NCI-H748 treated with DMSO at 0.1 percent for 48 hours (cell line): ENCODE data around the gene LYSMD3.
A peak's percentile ranks its signal among the peaks of the same experiment; 100 is the strongest.

ENCODE experiments used
- DNase-seq: peaks from one replicate; lab custom pipeline; 2025; lab: John Stamatoyannopoulos, UW

Gene LYSMD3

DNA sequence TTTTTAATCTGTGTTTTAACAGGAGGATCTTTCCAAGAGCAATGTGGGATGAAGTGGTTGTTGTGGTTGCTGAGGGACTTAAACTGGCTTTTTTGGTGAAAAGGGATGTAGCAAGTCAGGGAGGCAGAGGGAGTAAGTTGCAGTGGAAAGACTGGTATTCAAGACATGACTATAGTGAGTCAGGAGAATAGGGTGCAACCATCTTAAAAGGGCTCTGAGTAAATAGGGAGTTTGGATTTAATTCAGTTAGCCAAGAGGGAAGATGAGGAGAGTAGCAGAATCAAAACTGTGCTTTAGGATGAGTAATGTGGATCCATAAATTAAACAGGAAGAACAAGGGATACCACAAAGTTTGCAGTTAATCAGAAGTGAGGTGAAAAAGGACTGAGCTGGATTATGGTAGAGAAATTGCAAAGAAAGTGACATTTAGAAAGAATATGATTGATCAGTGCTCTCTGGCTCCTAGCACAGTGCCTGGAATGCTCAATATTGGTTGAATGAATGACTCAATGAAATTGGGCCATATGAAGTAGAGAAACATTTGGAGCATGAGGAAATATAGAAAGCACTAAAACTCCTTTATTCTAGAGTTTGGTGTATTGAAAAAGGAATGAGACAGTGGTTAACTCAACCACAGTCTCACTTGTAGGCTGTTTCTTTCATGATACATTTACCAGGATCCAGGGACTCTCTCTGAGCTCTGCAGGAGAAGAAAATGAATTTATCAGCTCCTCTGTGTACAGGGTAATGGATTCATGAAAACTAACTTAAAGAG lies 49.6 kb downstream of the LYSMD3 start:
- no peak for DNase-seq

- no peak for DNase-seq
Observed at GRCh38 chr5:90477621-90478215, 51.7 kb downstream of the LYSMD3 start.

GRCh38 chr5:90477073-90477472 lies 52.3 kb downstream of the LYSMD3 start:
- no peak for DNase-seq

DNA sequence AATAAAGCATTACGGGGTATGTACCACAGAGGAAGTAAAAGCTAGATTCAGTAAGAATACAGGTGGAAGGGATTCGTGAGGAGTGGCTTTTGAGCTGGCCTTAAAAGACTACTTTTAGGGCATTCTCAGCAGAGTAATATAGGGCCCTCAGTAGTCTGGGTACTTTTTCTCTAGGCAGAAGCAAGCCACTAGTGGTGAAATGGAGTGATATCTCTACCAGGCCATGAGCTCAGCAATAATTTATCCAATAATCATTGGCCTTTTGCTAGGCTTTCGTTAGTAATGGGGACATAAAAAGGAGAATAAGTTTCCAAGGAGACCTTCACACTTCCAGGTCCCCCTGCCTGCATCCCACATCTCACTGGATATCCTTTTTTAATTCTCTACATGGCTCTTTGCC lies 53.0 kb downstream of the LYSMD3 start:
- no peak for DNase-seq

DNA sequence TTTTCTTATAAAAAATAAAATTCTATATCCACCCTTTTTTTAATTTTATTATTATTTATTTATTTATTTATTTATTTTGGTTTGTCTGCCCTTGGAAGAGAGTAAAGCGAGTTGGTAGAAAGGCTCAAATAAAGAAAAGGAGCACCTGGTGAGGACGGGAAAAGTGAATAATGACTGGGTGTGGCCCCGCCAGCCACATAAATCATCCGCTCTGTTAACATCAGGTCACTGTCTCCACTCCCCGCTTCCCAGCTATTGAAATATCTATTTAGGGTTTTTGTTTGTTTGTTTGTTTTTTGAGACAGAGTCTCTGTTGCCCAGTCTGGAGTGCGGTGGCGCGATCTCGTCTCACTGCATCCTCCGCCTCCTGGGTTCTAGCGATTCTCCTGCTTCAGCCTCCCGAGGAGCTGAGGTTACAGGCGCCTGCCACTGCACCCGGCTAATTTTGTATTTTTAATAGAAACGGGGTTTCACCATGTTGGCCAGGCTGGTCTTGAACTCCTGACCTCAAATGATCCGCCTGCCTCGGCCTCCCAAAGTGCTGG lies 53.9 kb downstream of the LYSMD3 start:
- peak; percentile 82 for DNase-seq

DNA sequence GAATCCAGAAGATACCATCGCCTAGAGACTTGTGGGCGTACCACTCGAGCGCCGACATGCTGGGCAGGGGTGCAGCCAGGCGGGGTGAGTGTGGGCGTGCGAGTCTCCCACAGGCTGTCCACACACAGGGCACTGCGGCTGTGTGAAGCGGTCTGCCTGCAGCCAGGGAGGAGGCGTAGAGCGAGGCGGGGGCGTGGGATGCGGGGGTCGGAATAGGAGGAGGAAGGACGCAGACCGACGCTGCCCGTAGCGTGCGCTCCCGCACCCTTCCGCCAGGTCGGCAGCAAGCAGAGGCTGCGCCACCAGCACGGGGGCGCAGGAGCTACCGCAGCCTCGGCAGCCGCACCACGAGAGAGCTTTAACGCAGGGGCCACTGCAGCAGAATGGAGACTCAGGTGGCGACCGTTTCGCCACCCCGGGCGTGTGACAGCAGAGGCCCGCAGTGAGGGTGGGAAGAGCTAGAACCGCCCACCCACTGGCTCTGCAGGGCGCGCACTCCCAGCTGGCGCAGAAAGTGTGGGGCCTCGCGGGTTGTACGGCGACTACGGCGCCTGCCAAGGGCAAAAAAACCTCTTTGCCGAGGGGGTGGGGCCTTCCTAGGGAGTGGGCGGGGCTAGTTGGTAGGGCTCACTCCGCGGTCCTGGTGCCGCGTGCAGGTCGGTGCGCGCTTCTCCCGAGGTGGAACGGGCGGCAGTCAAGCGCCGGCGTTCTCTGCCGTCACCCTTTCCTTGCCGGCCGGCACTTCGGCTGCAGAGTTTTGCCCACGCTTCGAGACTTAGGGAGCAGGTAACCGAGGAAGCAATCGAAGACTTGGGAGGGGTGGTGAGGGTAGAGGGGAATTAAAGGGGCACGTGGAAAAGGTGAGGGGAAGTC lies 54.9 kb downstream of the LYSMD3 start, which contains the start of the genes MBLAC2 and POLR3G:
Gene MBLAC2, minus strand, starts transcription at position 537 of the 873 bp plus-strand sequence. Its CDS starts 479 bp downstream, at position 58.
Gene POLR3G, plus strand, starts transcription at position 630 of the 873 bp plus-strand sequence. CDS start 10,704 bp downstream, outside the sequence.
- DNase-seq = peak; percentile 90

DNA sequence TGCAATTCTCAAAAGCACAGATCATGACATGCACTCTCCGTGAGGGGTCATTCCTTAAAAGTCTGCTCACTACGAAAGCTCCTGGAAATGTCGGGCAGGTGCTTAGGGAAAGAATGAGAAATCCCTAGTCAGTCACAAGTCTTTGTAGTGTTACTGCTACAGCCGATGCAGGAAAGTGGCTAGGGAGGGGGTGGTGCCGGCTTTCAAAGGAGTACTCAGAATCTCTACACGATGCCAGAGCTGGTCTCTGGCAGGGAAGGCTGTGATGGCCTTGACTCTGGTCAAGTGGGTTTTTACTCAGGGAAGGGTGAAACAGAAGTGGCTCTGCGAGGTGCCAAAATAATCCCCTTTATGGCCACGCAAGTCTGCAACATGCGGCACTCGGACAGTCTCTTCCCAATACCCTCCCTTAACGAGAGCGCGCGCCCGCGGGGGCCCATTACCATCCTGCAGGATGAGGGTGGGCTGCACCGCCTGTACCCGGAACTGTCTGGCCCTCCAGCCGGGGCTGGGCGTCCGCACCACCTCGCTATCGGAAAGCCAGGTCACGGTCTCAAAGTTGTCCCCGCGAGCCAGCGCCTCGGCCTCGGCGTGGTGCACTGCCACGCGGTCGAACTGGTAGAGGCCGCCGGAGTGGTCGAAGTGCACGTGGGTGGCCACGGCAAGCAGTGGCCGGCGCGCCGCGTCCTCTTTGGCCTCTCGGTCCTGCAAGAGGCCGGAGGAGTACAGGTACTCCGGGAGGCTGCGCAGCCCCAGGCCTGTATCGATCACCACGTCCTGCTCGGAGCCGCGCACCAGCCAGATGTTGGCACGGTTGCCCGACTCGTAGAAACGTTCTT lies 55.8 kb downstream of the LYSMD3 start:
- peak; percentile 49 for DNase-seq

DNA sequence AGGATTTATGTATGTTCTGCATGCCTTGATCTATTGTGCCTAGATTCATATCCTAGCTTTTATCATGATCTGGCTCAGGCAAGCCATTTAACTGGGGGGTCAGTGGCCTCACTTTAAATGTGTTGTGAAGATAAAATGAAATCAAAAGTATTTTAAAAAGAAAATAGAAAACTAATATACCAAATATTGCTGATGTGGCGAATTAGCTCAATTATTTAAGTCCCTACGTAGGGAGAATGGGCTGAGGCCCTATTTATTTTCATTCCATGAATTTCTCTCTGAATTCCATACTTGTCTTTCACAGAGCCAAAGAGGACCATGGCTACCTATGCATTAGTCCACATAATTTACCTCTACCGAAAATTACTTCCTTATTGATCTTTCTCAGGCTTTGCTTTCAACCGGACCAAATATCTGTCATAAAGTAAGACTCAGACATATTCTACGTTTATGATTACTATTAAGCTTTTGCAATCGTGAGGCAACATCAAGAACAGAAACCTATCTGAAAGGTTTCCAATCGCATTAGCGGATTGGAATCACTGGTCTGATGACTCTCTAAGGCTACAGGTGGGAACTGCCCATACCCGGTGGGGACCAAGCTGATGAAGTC lies 56.5 kb downstream of the LYSMD3 start:
- no peak for DNase-seq
